ENCODE data around the gene EEF1A2.

- TF ChIP-seq CTCF (IDR thresholded peaks at IDR 0.05) = no peak
- no peak for TF ChIP-seq EZH2 (IDR thresholded peaks at IDR 0.05)
- no peak for TF ChIP-seq EZH2phosphoT487 (IDR thresholded peaks at IDR 0.05)
Measured at GRCh38 chr20:63499338-63499969, 571 bp upstream of the EEF1A2 start.
